Psoas muscle (tissue), 8 donors: ENCODE data around the gene CERS6. TPM values are rescaled to one million over a fixed set of nuclear protein-coding genes. Genes with fewer than 3 reads are reported as not detected.
A peak's percentile ranks its signal among the peaks of the same experiment; 100 is the strongest.

ENCODE experiments used
- ATAC-seq, 4 donors: fragments of 200-7000 bp; cut with Tn5 transposase; one replicate each; pipeline ENCODE4 v1.9.1; 2020; ENCODE audit warnings: moderate library complexity in 3 of 4, mild to moderate bottlenecking in 2 of 4
- DNase-seq, 2 donors: peaks; one replicate each; pipeline ENCODE4 v3.0.0-alpha.2; 2020
- H3K27ac ChIP-seq: fragments of 200-600 bp; one replicate; pipeline ENCODE4 v1.8.0; 2022
- H3K27me3 ChIP-seq, 3 donors: fragments of 200-600 bp in 1 of 3; one replicate each; pipeline versions ENCODE4 v1.6.1 to v1.8.0; 2013 to 2022; ENCODE audit warnings: low read length in 2 of 3, mild to moderate bottlenecking in 2 of 3, moderate library complexity in 1 of 3; ENCODE audit not compliant: insufficient read depth in 3 of 3
- H3K36me3 ChIP-seq, 2 donors: fragments of 200-600 bp in 1 of 2; one replicate each; pipeline versions ENCODE4 v1.6.1 to v1.8.0; 2013 to 2022; ENCODE audit warnings: low read depth in 1 of 2, mild to moderate bottlenecking in 1 of 2, moderate library complexity in 1 of 2; ENCODE audit not compliant: insufficient read depth in 1 of 2
- H3K4me1 ChIP-seq: fragments of 200-600 bp; one replicate; pipeline ENCODE4 v1.8.0; 2022
- H3K4me3 ChIP-seq: fragments of 200-600 bp; one replicate; pipeline ENCODE4 v1.8.0; 2022; ENCODE audit warnings: mild to moderate bottlenecking
- H3K9me3 ChIP-seq: fragments of 200-600 bp; one replicate; pipeline ENCODE4 v1.8.0; 2022
- WGBS, 3 donors: extraction: QIAGEN DNeasy Blood & Tissue Kit; methylation state at CpG; one replicate each; pipeline versions ENCODE4 v1.1.6 to v1.1.7; 2013; 5-methylcytosine and 5-hydroxymethylcytosine counted together
- intact Hi-C, 2 donors: fragments of 100-400 bp; cut with DNase I; formaldehyde crosslinking; loops; one replicate each; pipeline versions ENCODE4 v1.11.0 to v1.14.2; 2022
- polyA plus RNA-seq, 3 donors: library from polyadenylated mRNA; stranded (reverse); fragments of 200-250 nt; gene quantifications; one replicate each; pipeline ENCODE4 v1.2.3, GENCODE V29; 2013
- total RNA-seq, 4 donors: library from RNA; stranded (reverse); fragmentation: NEBNext Ultra II Directional in 2 of 4; extraction: Animal tissue kit (Norgen Biotek cat#: 25700) in 2 of 4; gene quantifications; one replicate each; pipeline versions ENCODE4 v1.2.1 to v1.2.4, GENCODE V29; 2021 to 2023
- TF ChIP-seq, protein P1 (sequence below): fragments of 200-600 bp; IDR thresholded peaks from one replicate; pipeline ENCODE4 v1.8.0; 2022; ENCODE audit warnings: antibody characterized with exemption
- donor health status: healthy with polysubstance abuse.
- donor health status: DM: no; HTN: no; CAD: no; lungs with moderate emphysema.
- donor health status: Bipolar disorder and iron deficiency.
- donor health status: healthy.
- donor health status: DM: yes; HTN: yes; CAD: no.
- donor health status: DM: no; HTN: no; CAD: no.
- donor health status: DM: no; HTN: no; CAD: no.
- donor health status: DM: yes; HTN: yes; CAD: no.

The CERS6 gene
- total and polyA plus RNA-seq, 7 donors: 4.8 to 18.1 (median 11.2) TPM

GRCh38 chr2:168585700-168586099 lies 129.6 kb downstream of the CERS6 start:
- no peak overlapping the region for H3K4me3 ChIP-seq
- H3K9me3 ChIP-seq: no peaks in the 10 kb centered on the region
- TF ChIP-seq, protein P1, sequence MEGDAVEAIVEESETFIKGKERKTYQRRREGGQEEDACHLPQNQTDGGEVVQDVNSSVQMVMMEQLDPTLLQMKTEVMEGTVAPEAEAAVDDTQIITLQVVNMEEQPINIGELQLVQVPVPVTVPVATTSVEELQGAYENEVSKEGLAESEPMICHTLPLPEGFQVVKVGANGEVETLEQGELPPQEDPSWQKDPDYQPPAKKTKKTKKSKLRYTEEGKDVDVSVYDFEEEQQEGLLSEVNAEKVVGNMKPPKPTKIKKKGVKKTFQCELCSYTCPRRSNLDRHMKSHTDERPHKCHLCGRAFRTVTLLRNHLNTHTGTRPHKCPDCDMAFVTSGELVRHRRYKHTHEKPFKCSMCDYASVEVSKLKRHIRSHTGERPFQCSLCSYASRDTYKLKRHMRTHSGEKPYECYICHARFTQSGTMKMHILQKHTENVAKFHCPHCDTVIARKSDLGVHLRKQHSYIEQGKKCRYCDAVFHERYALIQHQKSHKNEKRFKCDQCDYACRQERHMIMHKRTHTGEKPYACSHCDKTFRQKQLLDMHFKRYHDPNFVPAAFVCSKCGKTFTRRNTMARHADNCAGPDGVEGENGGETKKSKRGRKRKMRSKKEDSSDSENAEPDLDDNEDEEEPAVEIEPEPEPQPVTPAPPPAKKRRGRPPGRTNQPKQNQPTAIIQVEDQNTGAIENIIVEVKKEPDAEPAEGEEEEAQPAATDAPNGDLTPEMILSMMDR: no peak
- WGBS, 3 donors: 93 to 96% (median 94%) methylated on average over 4 of the region's 4 CpGs
- intact Hi-C loops: no loop called here
- peaks cover 15% of the 10 kb centered on the region for H3K4me1 ChIP-seq
- H3K36me3 ChIP-seq: no peaks in the 10 kb centered on the region
- ATAC-seq: no peak
- no peaks in the 10 kb centered on the region for H3K27me3 ChIP-seq
- DNase-seq: no peak
- no peak overlapping the region for H3K27ac ChIP-seq

GRCh38 chr2:168587307-168587706 lies 131.2 kb downstream of the CERS6 start:
- H3K4me3 ChIP-seq: no peak overlapping the region
- 80 to 87% (median 83%) methylated on average over 2 of the region's 2 CpGs for WGBS, 3 donors
- H3K36me3 ChIP-seq: no peaks in the 10 kb centered on the region
- ATAC-seq (no peak), DNase-seq (no peak)
- H3K4me1 ChIP-seq: peaks cover 15% of the 10 kb centered on the region
- intact Hi-C loops: no loop called here
- TF ChIP-seq, protein P1: no peak
- no peaks in the 10 kb centered on the region for H3K27me3 ChIP-seq
- no peaks in the 10 kb centered on the region for H3K9me3 ChIP-seq
- no peak overlapping the region for H3K27ac ChIP-seq

GRCh38 chr2:168589236-168590211 lies 133.5 kb downstream of the CERS6 start:
- no peaks in the 10 kb centered on the region for H3K9me3 ChIP-seq
- H3K36me3 ChIP-seq: no peaks in the 10 kb centered on the region
- peaks cover 2% of the 10 kb centered on the region for H3K4me1 ChIP-seq
- H3K27me3 ChIP-seq: no peaks in the 10 kb centered on the region
- no peak overlapping the region for H3K4me3 ChIP-seq
- WGBS, 3 donors: 76 to 80% (median 77%) methylated on average over 5 of the region's 5 CpGs
- DNase-seq (no peak), ATAC-seq (no peak)
- intact Hi-C loops: no loop called here
- TF ChIP-seq, protein P1: no peak
- H3K27ac ChIP-seq: no peak overlapping the region

GRCh38 chr2:168592181-168592831 lies 136.2 kb downstream of the CERS6 start:
- H3K4me3 ChIP-seq: no peak overlapping the region
- no peaks in the 10 kb centered on the region for H3K27me3 ChIP-seq
- TF ChIP-seq, protein P1: no peak
- H3K4me1 ChIP-seq: no peaks in the 10 kb centered on the region
- intact Hi-C loops: no loop called here
- DNase-seq (no peak), ATAC-seq (peak; percentile 43 to 88 (median 77))
- H3K9me3 ChIP-seq: no peaks in the 10 kb centered on the region
- WGBS, 3 donors: 41 to 77% (median 56%) methylated on average over 3 of the region's 3 CpGs
- H3K27ac ChIP-seq: no peak overlapping the region
- no peaks in the 10 kb centered on the region for H3K36me3 ChIP-seq
